H1 (cell line): ENCODE results near the gene RBP3. TPM values are rescaled to one million over a fixed set of nuclear protein-coding genes. Genes with fewer than 3 reads are reported as not detected.

Source experiments
- CTCF ChIA-PET: fragments of 300-600 bp; sonication (Branson Sonifier 250); formaldehyde crosslinking; loops from one replicate; lab custom pipeline; 2021; ENCODE audit not compliant: partially characterized antibody; lab: Charles Lee
- POLR2A ChIA-PET: fragments of 300-600 bp; sonication (Branson Sonifier 250); formaldehyde crosslinking; loops from one replicate; lab custom pipeline; 2021; ENCODE audit warnings: inconsistent platforms; ENCODE audit not compliant: partially characterized antibody; lab: Charles Lee
- DNase-seq, 2 experiments: peaks; one replicate each; pipeline versions ENCODE4 v3.0.0 to v3.0.0-alpha.2; 2010 to 2022; ENCODE audit warnings: low spot score in 2 of 2, low read depth in 1 of 2, mixed read lengths in 1 of 2
- FAIRE-seq: peaks from 2 replicates; lab custom pipeline; 2011; peaks lifted over from hg19 to GRCh38; lab: Jason Lieb, UNC
- H2AFZ ChIP-seq: 2 replicates; pipeline ENCODE4 v1.8.1; 2012; ENCODE audit warnings: low read length, inconsistent platforms
- H2AK5ac ChIP-seq: 2 replicates; pipeline ENCODE4 v1.6.1; 2013; ENCODE audit warnings: low read depth, low read length
- H2BK120ac ChIP-seq: replicated peaks from 2 replicates; pipeline ENCODE3; 2013; ENCODE audit warnings: low read depth, low read length, inconsistent platforms
- H2BK12ac ChIP-seq: 2 replicates; pipeline ENCODE4 v1.6.1; 2013; ENCODE audit warnings: low read depth, low read length
- H2BK15ac ChIP-seq: 2 replicates; pipeline ENCODE4 v1.6.1; 2013; ENCODE audit warnings: low read length
- H2BK20ac ChIP-seq: 2 replicates; pipeline ENCODE4 v1.6.1; 2013; ENCODE audit warnings: low read length
- H2BK5ac ChIP-seq: 2 replicates; pipeline ENCODE4 v1.6.1; 2013; ENCODE audit warnings: low read depth, low read length
- H3K14ac ChIP-seq: 2 replicates; pipeline ENCODE4 v1.6.1; 2013; ENCODE audit warnings: inconsistent platforms; ENCODE audit not compliant: insufficient read length
- H3K18ac ChIP-seq: 2 replicates; pipeline ENCODE4 v1.6.1; 2013; ENCODE audit warnings: low read length; ENCODE audit errors: extremely low read depth
- H3K23ac ChIP-seq: 2 replicates; pipeline ENCODE4 v1.6.1; 2013; ENCODE audit warnings: inconsistent platforms; ENCODE audit not compliant: insufficient read length
- H3K23me2 ChIP-seq: 2 replicates; pipeline ENCODE4 v1.6.1; 2013; ENCODE audit warnings: low read depth, low read length
- H3K27ac ChIP-seq: 2 replicates; pipeline ENCODE4 v1.6.1; 2011; ENCODE audit warnings: low read depth, low read length, inconsistent platforms
- H3K27me3 ChIP-seq, 4 experiments: replicated peaks in 1 of 4; 1 replicate in 1 of 4; 2 replicates in 3 of 4; pipeline versions ENCODE4 v1.6.1 to v1.8.1; 2011 to 2013; ENCODE audit warnings: low read length in 3 of 4, mild to moderate bottlenecking in 3 of 4, inconsistent platforms in 2 of 4, mixed read lengths in 2 of 4, moderate library complexity in 1 of 4; ENCODE audit not compliant: control insufficient read depth in 3 of 4, insufficient read depth in 3 of 4; ENCODE audit errors: extremely low read depth in 1 of 4
- H3K36me3 ChIP-seq, 4 experiments: 2 replicates each; pipeline versions ENCODE4 v1.6.1 to v1.8.1; 2011 to 2013; ENCODE audit warnings: mild to moderate bottlenecking in 4 of 4, low read length in 3 of 4, moderate library complexity in 2 of 4, control low read depth in 1 of 4, inconsistent platforms in 1 of 4; ENCODE audit not compliant: insufficient read depth in 4 of 4, control insufficient read depth in 2 of 4
- H3K4ac ChIP-seq: replicated peaks from 2 replicates; pipeline ENCODE3; 2013; ENCODE audit warnings: low read length, low read depth, mixed read lengths, inconsistent platforms; ENCODE audit not compliant: insufficient read length
- H3K4me1 ChIP-seq, 4 experiments: replicated peaks in 1 of 4; 1 replicate in 1 of 4; 2 replicates in 3 of 4; pipeline versions ENCODE4 v1.6.1 to v1.8.1; 2011 to 2013; ENCODE audit warnings: low read length in 3 of 4, inconsistent platforms in 2 of 4, mixed read lengths in 1 of 4; ENCODE audit not compliant: insufficient read depth in 4 of 4, control insufficient read depth in 3 of 4
- H3K4me2 ChIP-seq, 2 experiments: 2 replicates each; pipeline versions ENCODE4 v1.6.1 to v1.8.1; 2011 to 2013; ENCODE audit warnings: low read depth in 2 of 2, low read length in 2 of 2, control low read depth in 1 of 2, inconsistent platforms in 1 of 2, mild to moderate bottlenecking in 1 of 2; ENCODE audit not compliant: insufficient read depth in 1 of 2
- H3K4me3 ChIP-seq, 4 experiments: fragments of 200-600, 300-600 bp in 1 of 4; sonication (generic), shearing (Covaris generic), sonication (Bioruptor Twin) in 1 of 4; 2 replicates each; pipeline versions ENCODE4 v1.5.1 to v1.8.1; 2011 to 2016; ENCODE audit warnings: low read length in 4 of 4, low read depth in 3 of 4, control low read depth in 2 of 4, inconsistent platforms in 2 of 4, mild to moderate bottlenecking in 2 of 4, mixed read lengths in 1 of 4, moderate library complexity in 1 of 4; ENCODE audit not compliant: insufficient read depth in 2 of 4; ENCODE audit errors: extremely low read depth in 1 of 4
- H3K56ac ChIP-seq: replicated peaks from 2 replicates; pipeline ENCODE3; 2013; ENCODE audit warnings: low read depth, mild to moderate bottlenecking, mixed read lengths, low read length, inconsistent platforms; ENCODE audit not compliant: insufficient read length
- H3K79me1 ChIP-seq: 2 replicates; pipeline ENCODE4 v1.6.1; 2013; ENCODE audit warnings: low read depth, low read length, control low read depth
- H3K79me2 ChIP-seq, 2 experiments: 2 replicates each; pipeline versions ENCODE4 v1.6.1 to v1.8.1; 2012 to 2013; ENCODE audit warnings: low read length in 2 of 2, mild to moderate bottlenecking in 2 of 2, inconsistent platforms in 1 of 2; ENCODE audit not compliant: insufficient read depth in 2 of 2, control insufficient read depth in 1 of 2
- H3K9ac ChIP-seq, 4 experiments: replicated peaks in 1 of 4; 1 replicate in 1 of 4; 2 replicates in 3 of 4; pipeline versions ENCODE4 v1.6.1 to v1.8.1; 2011 to 2013; ENCODE audit warnings: low read depth in 3 of 4, low read length in 3 of 4, control low read depth in 2 of 4, mild to moderate bottlenecking in 2 of 4, moderate library complexity in 2 of 4, inconsistent platforms in 1 of 4; ENCODE audit errors: extremely low read depth in 1 of 4
- H3K9me3 ChIP-seq, 2 experiments: 2 replicates each; pipeline versions ENCODE4 v1.6.1 to v1.8.1; 2012 to 2013; ENCODE audit warnings: mild to moderate bottlenecking in 2 of 2, moderate library complexity in 2 of 2, control low read depth in 1 of 2, inconsistent platforms in 1 of 2, low read depth in 1 of 2, low read length in 1 of 2, mixed read lengths in 1 of 2; ENCODE audit not compliant: insufficient read depth in 2 of 2
- H4K20me1 ChIP-seq, 2 experiments: replicated peaks in 1 of 2; 2 replicates each; pipeline versions ENCODE3 to v1.8.1; 2011 to 2013; ENCODE audit warnings: inconsistent platforms in 2 of 2, low read length in 2 of 2, mild to moderate bottlenecking in 1 of 2; ENCODE audit not compliant: insufficient read depth in 2 of 2, control insufficient read depth in 1 of 2
- H4K5ac ChIP-seq: 2 replicates; pipeline ENCODE4 v1.6.1; 2013; ENCODE audit warnings: low read length, low read depth, mixed read lengths, inconsistent platforms; ENCODE audit not compliant: insufficient read length
- H4K8ac ChIP-seq: 2 replicates; pipeline ENCODE4 v1.8.0; 2013; ENCODE audit warnings: mild to moderate bottlenecking, moderate library complexity, low read length, inconsistent platforms; ENCODE audit not compliant: insufficient read depth; ENCODE audit errors: extremely low read depth
- H4K91ac ChIP-seq: replicated peaks from 2 replicates; pipeline ENCODE3; 2013; ENCODE audit warnings: low read length, mixed read lengths, inconsistent platforms; ENCODE audit not compliant: insufficient read length
- CHD1 ChIP-seq: IDR thresholded peaks from 2 replicates; pipeline ENCODE4 v1.6.1; 2012; ENCODE audit warnings: low read depth, low read length, improper control_type of control experiment
- TBP ChIP-seq: IDR thresholded peaks from 2 replicates; pipeline ENCODE4 v1.6.1; 2011; ENCODE audit warnings: low read depth, low read length, improper control_type of control experiment
- TCF12 ChIP-seq: IDR thresholded peaks from 2 replicates; pipeline ENCODE4 v1.6.1; 2011; ENCODE audit warnings: low read depth, mild to moderate bottlenecking, low read length
- WGBS, 2 experiments: shearing (Covaris generic) in 1 of 2; methylation state at CpG; one replicate each; pipeline versions ENCODE4 v1.1.6 to v1.1.7; 2013 to 2015; ENCODE audit warnings: low lambda C conversion rate in 2 of 2, mixed read lengths in 2 of 2, inconsistent platforms in 1 of 2, low coverage in 1 of 2, missing lambda C conversion rate in 1 of 2; ENCODE audit not compliant: insufficient replicate concordance in 2 of 2, insufficient coverage in 1 of 2, insufficient read length in 1 of 2; ENCODE audit errors: extremely low coverage in 1 of 2, missing lambda C conversion rate in 1 of 2; 5-methylcytosine and 5-hydroxymethylcytosine counted together
- polyA plus RNA-seq, 7 experiments: library from polyadenylated mRNA; depleted of rRNA in 3 of 7; stranded (reverse) in 5 of 7; unstranded in 2 of 7; fragments of >200 nt in 5 of 7; fragments of 200-250 nt in 2 of 7; gene quantifications; 1 replicate in 5 of 7; 2 replicates in 1 of 7; 4 replicates in 1 of 7; pipeline versions ENCODE4 v1.2.1 to v1.2.3, GENCODE V29; 2011 to 2013; ENCODE audit warnings: missing spikeins in 2 of 7, mixed read lengths in 2 of 7
- total RNA-seq: library from RNA; stranded (reverse); fragmentation: NEBNext Ultra II Directional; extraction: Animal tissue kit (Norgen Biotek cat#: 25700); gene quantifications from 2 replicates; pipeline ENCODE4 v1.2.1, GENCODE V29; 2021

The RBP3 gene
- total and polyA plus RNA-seq, 2 of the 8 experiments (the other 6 are each of a cell fraction or from before 2014, with no cell fraction given): not detected

- Histone ChIP-seq H3K4me2 (no peak overlapping the region), H2AFZ (no peak overlapping the region), H4K5ac (no peak overlapping the region), H3K27me3 (peaks cover 2 to 22% (median 18%) of the 10 kb centered on the region in 4 experiments), H4K91ac (no peak overlapping the region)
- CTCF ChIA-PET: interaction anchor here (0.9 to 10.2 kb wide), 8 partner anchors 8 to 291 kb away, joined by 3 to 180 read pairs (median 5); no protein-coding TSS in a partner anchor
- TF ChIP-seq CHD1 (no peak), TBP (no peak), TCF12 (no peak)
- TF ChIP-seq, all 59 proteins: peak for 0
- Histone ChIP-seq H3K79me2 (no peaks in the 10 kb centered on the region), H3K9ac (no peak overlapping the region), H2BK20ac (no peak overlapping the region), H2BK5ac (no peak overlapping the region), H3K56ac (no peak overlapping the region), H3K18ac (no peak overlapping the region), H2BK12ac (no peak overlapping the region), H3K14ac (no peak overlapping the region), H3K36me3 (no peaks in the 10 kb centered on the region), H3K4me1 (peaks cover 0 to 5% (median 0%) of the 10 kb centered on the region in 4 experiments; a peak in 3 of 7 replicates), H3K23ac (no peak overlapping the region), H3K27ac (no peak overlapping the region), H4K20me1 (no peaks in the 10 kb centered on the region), H3K23me2 (peaks cover 4% of the 10 kb centered on the region; the same call in 1 of the 2 replicates), H3K79me1 (no peaks in the 10 kb centered on the region), H3K4ac (no peak overlapping the region), H2BK15ac (no peak overlapping the region), H2BK120ac (no peak overlapping the region), H2AK5ac (no peak overlapping the region), H4K8ac (no peak overlapping the region), H3K4me3 (no peak overlapping the region), H3K9me3 (no peaks in the 10 kb centered on the region)
- 68% methylated on average over 2 of the region's 2 CpGs; no CpG with 5 or more reads in 1 of the 2 experiments for WGBS, 2 experiments
- POLR2A ChIA-PET: no interaction called here
- FAIRE-seq: no peak
- DNase-seq: no peak
Measured at GRCh38 chr10:47305566-47305965, 42.6 kb upstream of the RBP3 start.
